Breast epithelium (tissue), 4 donors: Measurements from ENCODE around the gene CAPN9. TPM values are rescaled to one million over a fixed set of nuclear protein-coding genes. Genes with fewer than 3 reads are reported as not detected.
A peak's percentile ranks its signal among the peaks of the same experiment; 100 is the strongest.
"Not testable (repeated sequence)": the region's sequence is repeated elsewhere in the genome, so short reads cannot be mapped to it uniquely, and the experiment has no call there.

Experiments used
- DNase-seq, 2 donors: peaks; one replicate each; pipeline ENCODE4 v3.0.0-alpha.2; 2019; ENCODE audit warnings: low spot score in 2 of 2
- H3K27ac ChIP-seq, 2 donors: fragments of 200-600 bp; sonication (generic) in 1 of 2; one replicate each; pipeline ENCODE4 v1.5.1; 2016 to 2019; ENCODE audit warnings: mild to moderate bottlenecking in 1 of 2
- H3K27me3 ChIP-seq, 2 donors: fragments of 200-600 bp; sonication (generic) in 1 of 2; one replicate each; pipeline versions ENCODE4 v1.5.1 to v1.6.0; 2017 to 2019; ENCODE audit warnings: control low read depth in 1 of 2, mild to moderate bottlenecking in 1 of 2
- H3K36me3 ChIP-seq: fragments of 200-600 bp; one replicate; pipeline ENCODE4 v1.5.1; 2019
- H3K4me1 ChIP-seq, 2 donors: fragments of 200-600 bp; sonication (generic); one replicate each; pipeline ENCODE4 v1.5.1; 2016 to 2019; ENCODE audit warnings: control low read depth in 1 of 2
- H3K4me3 ChIP-seq, 3 donors: fragments of 200-600 bp; sonication (generic); 1 replicate in 2 of 3; 2 replicates in 1 of 3; pipeline ENCODE4 v1.5.1; 2016 to 2019; ENCODE audit warnings: mild to moderate bottlenecking in 3 of 3, moderate library complexity in 2 of 3
- H3K9me3 ChIP-seq, 2 donors: fragments of 200-600 bp; sonication (generic) in 1 of 2; one replicate each; pipeline ENCODE4 v1.5.1; 2016 to 2019; ENCODE audit warnings: control low read depth in 1 of 2
- POLR2A ChIP-seq: fragments of 450-650 bp; IDR thresholded peaks from one replicate; pipeline ENCODE4 v1.6.1; 2016; ENCODE audit warnings: antibody characterized with exemption, mild to moderate bottlenecking, moderate library complexity
- POLR2AphosphoS5 ChIP-seq, 3 donors: sonication (generic); formaldehyde crosslinking; IDR thresholded peaks; one replicate each; pipeline ENCODE4 v1.6.1; 2017; ENCODE audit warnings: antibody characterized with exemption in 3 of 3
- intact Hi-C: fragments of 100-400 bp; cut with DNase I; formaldehyde crosslinking; loops from one replicate; pipeline ENCODE4 v1.15.1; 2023; ENCODE audit warnings: low total_unique reads
- total RNA-seq, 3 donors: library from RNA; depleted of rRNA; stranded (reverse); fragments of >200 nt; gene quantifications; one replicate each; pipeline ENCODE4 v1.1.0, GENCODE V29; 2016
- TF ChIP-seq, protein P1 (sequence below), 3 donors: fragments of 450-650 bp; IDR thresholded peaks; one replicate each; pipeline ENCODE4 v1.5.1; 2016 to 2017; ENCODE audit warnings: antibody characterized with exemption in 3 of 3, mild to moderate bottlenecking in 3 of 3, moderate library complexity in 3 of 3

Gene CAPN9
- total RNA-seq, 3 donors from 2014 or later: 2.3 TPM; not detected in 2

GRCh38 chr1:230717251-230717650, 29.9 kb upstream of the CAPN9 start:
- H3K4me3 ChIP-seq: no peak overlapping the region
- no peak for DNase-seq
- intact Hi-C loops: loop anchor here (10.0 kb wide), 1 partner anchor 1678 kb away; no protein-coding TSS in a partner anchor
- no peaks in the 10 kb centered on the region for H3K27me3 ChIP-seq
- peaks cover 0 to 7% of the 10 kb centered on the region in 2 donors for H3K4me1 ChIP-seq
- TF ChIP-seq, protein P1, sequence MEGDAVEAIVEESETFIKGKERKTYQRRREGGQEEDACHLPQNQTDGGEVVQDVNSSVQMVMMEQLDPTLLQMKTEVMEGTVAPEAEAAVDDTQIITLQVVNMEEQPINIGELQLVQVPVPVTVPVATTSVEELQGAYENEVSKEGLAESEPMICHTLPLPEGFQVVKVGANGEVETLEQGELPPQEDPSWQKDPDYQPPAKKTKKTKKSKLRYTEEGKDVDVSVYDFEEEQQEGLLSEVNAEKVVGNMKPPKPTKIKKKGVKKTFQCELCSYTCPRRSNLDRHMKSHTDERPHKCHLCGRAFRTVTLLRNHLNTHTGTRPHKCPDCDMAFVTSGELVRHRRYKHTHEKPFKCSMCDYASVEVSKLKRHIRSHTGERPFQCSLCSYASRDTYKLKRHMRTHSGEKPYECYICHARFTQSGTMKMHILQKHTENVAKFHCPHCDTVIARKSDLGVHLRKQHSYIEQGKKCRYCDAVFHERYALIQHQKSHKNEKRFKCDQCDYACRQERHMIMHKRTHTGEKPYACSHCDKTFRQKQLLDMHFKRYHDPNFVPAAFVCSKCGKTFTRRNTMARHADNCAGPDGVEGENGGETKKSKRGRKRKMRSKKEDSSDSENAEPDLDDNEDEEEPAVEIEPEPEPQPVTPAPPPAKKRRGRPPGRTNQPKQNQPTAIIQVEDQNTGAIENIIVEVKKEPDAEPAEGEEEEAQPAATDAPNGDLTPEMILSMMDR (IDR thresholded peaks at IDR 0.05): no peak
- TF ChIP-seq POLR2A (no peak), POLR2AphosphoS5 (IDR thresholded peaks at IDR 0.05) (no peak)
- no peaks in the 10 kb centered on the region for H3K36me3 ChIP-seq
- no peak overlapping the region for H3K27ac ChIP-seq
- H3K9me3 ChIP-seq: peaks cover 0 to 4% of the 10 kb centered on the region in 2 donors

DNA sequence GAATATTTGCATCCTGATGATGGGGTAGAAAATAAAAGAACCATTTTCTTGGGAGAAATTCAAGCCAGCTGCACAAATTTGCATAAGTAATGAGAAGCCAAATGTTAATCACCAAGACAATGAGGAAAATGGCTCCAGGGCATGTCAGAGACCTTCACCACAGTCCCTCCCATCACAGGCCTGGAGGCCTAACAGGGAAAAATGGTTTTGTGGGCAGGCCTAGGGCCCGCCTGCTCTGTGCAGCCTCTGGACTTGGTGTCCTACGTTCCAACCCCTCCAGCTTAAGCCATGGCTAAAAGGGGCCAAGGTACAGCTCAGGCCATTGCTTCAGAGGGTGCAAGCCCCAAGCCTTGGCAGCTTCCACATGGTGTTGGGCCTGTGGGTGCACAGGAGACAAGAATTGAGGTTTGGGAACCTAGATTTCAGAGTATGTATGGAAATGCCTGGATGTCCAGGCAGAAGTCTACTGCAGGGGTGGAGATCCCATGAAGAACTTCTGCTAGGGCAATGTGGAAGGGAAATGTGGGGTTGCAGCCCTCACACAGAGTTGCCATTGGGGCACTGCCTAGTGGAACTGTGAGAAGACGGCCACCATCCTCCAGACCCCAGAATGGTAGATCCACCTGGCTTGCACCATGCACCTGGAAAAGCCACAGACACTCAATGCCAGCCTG, 25.2 kb upstream of the CAPN9 start:
- intact Hi-C loops, H3K27me3 ChIP-seq, H3K4me3 ChIP-seq, H3K9me3 ChIP-seq, DNase-seq, H3K27ac ChIP-seq, H3K4me1 ChIP-seq, H3K36me3 ChIP-seq: not testable (repeated sequence)

DNA sequence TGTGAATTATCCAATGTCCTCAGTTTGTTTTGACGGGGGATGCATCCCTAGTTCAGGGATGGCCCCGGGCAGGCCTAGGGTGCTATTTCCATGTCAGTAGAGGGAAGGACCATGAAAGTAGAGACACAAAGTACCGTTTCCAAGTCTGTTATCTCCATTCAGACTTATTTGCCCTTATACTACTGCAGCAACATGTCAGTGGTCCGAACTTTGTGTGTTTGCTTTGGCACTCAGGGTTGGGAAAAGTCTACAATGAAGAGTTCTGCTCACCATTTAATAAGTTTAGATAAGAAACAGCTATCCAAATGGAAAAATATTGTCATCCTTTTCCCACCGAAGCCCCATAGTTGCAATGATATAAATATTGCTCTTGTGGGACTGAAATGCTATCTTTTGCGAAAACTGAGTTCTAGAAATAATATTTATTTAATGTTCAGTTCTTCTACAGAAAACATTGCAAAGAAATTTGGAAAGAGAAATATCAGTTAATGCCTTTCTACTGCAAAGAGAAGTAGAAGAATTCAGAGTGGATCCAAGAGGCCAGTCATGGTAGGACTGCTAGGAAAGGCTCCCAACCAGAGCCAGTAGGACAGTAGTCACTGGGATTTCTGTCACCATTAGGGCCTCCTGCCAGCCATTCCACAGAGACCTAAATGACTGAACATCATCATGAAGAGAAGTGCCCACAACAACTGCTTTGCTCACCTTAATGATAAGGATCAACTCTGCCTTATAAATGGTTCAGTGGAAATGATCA, 21.8 kb upstream of the CAPN9 start:
- no peak overlapping the region for H3K27ac ChIP-seq
- TF ChIP-seq, protein P1 (IDR thresholded peaks at IDR 0.05): no peak
- TF ChIP-seq POLR2AphosphoS5 (IDR thresholded peaks at IDR 0.05): no peak
- TF ChIP-seq POLR2A: no peak
- no peak overlapping the region for H3K4me3 ChIP-seq
- no peaks in the 10 kb centered on the region for H3K4me1 ChIP-seq
- no peaks in the 10 kb centered on the region for H3K27me3 ChIP-seq
- H3K9me3 ChIP-seq: peaks cover 0 to 6% of the 10 kb centered on the region in 2 donors
- intact Hi-C loops: no loop called here
- DNase-seq: no peak
- H3K36me3 ChIP-seq: no peaks in the 10 kb centered on the region

DNA sequence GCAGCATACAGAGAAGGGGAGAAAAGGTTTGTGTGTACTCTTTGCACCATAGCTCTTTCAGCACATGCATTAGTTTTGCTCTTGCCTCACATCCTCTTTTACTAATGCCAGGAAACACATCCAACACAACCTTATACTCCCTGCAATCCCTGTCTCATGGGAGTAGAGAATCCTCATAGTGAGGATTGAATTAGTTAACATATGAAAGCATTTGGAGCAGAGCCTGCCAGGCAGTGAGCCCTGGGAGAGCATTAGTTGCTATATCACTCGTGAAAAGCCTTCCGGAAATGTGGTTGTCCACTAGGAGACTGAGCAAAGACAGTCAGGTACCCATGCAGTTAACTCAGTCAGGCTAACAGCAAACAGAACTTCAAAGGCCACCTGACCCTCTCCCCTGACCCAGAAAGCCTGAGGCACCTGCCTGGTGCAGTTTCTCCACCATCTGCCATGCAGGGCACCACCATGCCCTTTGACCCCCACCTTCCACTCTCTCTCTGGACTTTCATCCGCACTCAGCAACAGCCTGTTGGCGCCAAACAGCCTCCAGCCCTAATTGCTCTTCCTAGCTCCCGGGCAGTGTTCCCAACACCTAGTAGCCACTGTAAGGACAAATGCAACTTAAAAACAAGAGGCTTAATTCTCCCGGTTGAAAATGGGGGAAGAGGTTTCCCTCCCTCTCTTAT, 18.3 kb upstream of the CAPN9 start:
- intact Hi-C loops: no loop called here
- H3K9me3 ChIP-seq: no peaks in the 10 kb centered on the region
- H3K36me3 ChIP-seq: no peaks in the 10 kb centered on the region
- no peak for DNase-seq
- TF ChIP-seq POLR2A (no peak), POLR2AphosphoS5 (IDR thresholded peaks at IDR 0.05) (no peak)
- TF ChIP-seq, protein P1 (IDR thresholded peaks at IDR 0.05): no peak
- H3K4me1 ChIP-seq: no peaks in the 10 kb centered on the region
- H3K27me3 ChIP-seq: no peaks in the 10 kb centered on the region
- no peak overlapping the region for H3K4me3 ChIP-seq
- peak overlapping the region in 1 of 2 donors; percentile 21 for H3K27ac ChIP-seq

GRCh38 chr1:230730977-230731376, 16.2 kb upstream of the CAPN9 start:
- H3K9me3 ChIP-seq: no peaks in the 10 kb centered on the region
- no peaks in the 10 kb centered on the region for H3K36me3 ChIP-seq
- H3K27me3 ChIP-seq: no peaks in the 10 kb centered on the region
- no peak overlapping the region for H3K27ac ChIP-seq
- no peaks in the 10 kb centered on the region for H3K4me1 ChIP-seq
- no peak for DNase-seq
- intact Hi-C loops: no loop called here
- no peak overlapping the region for H3K4me3 ChIP-seq
- no peak for TF ChIP-seq POLR2A
- TF ChIP-seq, protein P1 (IDR thresholded peaks at IDR 0.05): no peak
- no peak for TF ChIP-seq POLR2AphosphoS5 (IDR thresholded peaks at IDR 0.05)
